SK-N-SH (cell line): ENCODE measurements around the gene NUDT1. TPM values are rescaled to one million over a fixed set of nuclear protein-coding genes. Genes with fewer than 3 reads are reported as not detected.
A peak's percentile ranks its signal among the peaks of the same experiment; 100 is the strongest.

Experiments
- CTCF ChIA-PET: fragments of 300-600, 350-600 bp; formaldehyde crosslinking; extraction: SDS; loops from one replicate; lab custom pipeline; 2021; lab: Yijun Ruan, JAX
- POLR2A ChIA-PET: fragments of 350-600 bp; sonication (Branson Sonifier 250); formaldehyde crosslinking; extraction: SDS; loops from one replicate; lab custom pipeline; 2020; ENCODE audit warnings: antibody characterized with exemption, inconsistent platforms; lab: Yijun Ruan, JAX
- DNase-seq: peaks from one replicate; pipeline ENCODE4 v3.0.0; 2012
- H2AFZ ChIP-seq: fragments of 200-600 bp; sonication (generic); 2 replicates; pipeline ENCODE4 v1.8.1; 2016; ENCODE audit warnings: antibody characterized with exemption, mild to moderate bottlenecking, low read depth
- H3F3A ChIP-seq: fragments of 200-600 bp; sonication (generic); replicated peaks from 2 replicates; pipeline ENCODE3; 2016; ENCODE audit warnings: antibody characterized with exemption, mild to moderate bottlenecking; ENCODE audit not compliant: insufficient read depth
- H3K27ac ChIP-seq, 2 experiments: fragments of 200-500 bp in 1 of 2; fragments of 200-600 bp in 1 of 2; sonication (Bioruptor generic) in 1 of 2; sonication (generic), shearing (Covaris generic) in 1 of 2; 2 replicates each; pipeline versions ENCODE4 v1.5.1 to v1.6.1; 2014 to 2016; ENCODE audit warnings: low read depth in 2 of 2, inconsistent platforms in 1 of 2, low read length in 1 of 2, mild to moderate bottlenecking in 1 of 2, mixed read lengths in 1 of 2
- H3K27me3 ChIP-seq: fragments of 200-600 bp; sonication (generic), shearing (Covaris generic); 2 replicates; pipeline ENCODE4 v1.6.1; 2016; ENCODE audit warnings: mixed run types; ENCODE audit not compliant: insufficient read depth
- H3K36me3 ChIP-seq, 2 experiments: fragments of 200-500 bp in 1 of 2; fragments of 200-600 bp in 1 of 2; sonication (Bioruptor generic) in 1 of 2; sonication (generic) in 1 of 2; replicated peaks in 1 of 2; 2 replicates each; pipeline versions ENCODE3 to v1.5.1; 2014 to 2016; ENCODE audit warnings: low read length in 1 of 2, mild to moderate bottlenecking in 1 of 2; ENCODE audit not compliant: insufficient read depth in 2 of 2, control insufficient read depth in 1 of 2
- H3K4me1 ChIP-seq, 2 experiments: fragments of 200-500 bp in 1 of 2; fragments of 200-600 bp in 1 of 2; sonication (Bioruptor generic) in 1 of 2; sonication (generic), shearing (Covaris generic) in 1 of 2; 2 replicates each; pipeline versions ENCODE4 v1.5.1 to v1.6.1; 2014 to 2016; ENCODE audit warnings: low read depth in 1 of 2, low read length in 1 of 2, mixed run types in 1 of 2; ENCODE audit not compliant: insufficient read depth in 2 of 2, control insufficient read depth in 1 of 2
- H3K4me2 ChIP-seq: fragments of 200-600 bp; sonication (generic), shearing (Covaris generic); 2 replicates; pipeline ENCODE4 v1.6.1; 2017; ENCODE audit warnings: mixed run types
- H3K4me3 ChIP-seq, 2 experiments: fragments of 200-500 bp in 1 of 2; fragments of 200-600 bp in 1 of 2; sonication (Bioruptor generic) in 1 of 2; sonication (generic), shearing (Covaris generic) in 1 of 2; 2 replicates each; pipeline versions ENCODE4 v1.5.1 to v1.8.1; 2014 to 2016; ENCODE audit warnings: low read depth in 2 of 2, inconsistent platforms in 1 of 2, low read length in 1 of 2, mild to moderate bottlenecking in 1 of 2, mixed read lengths in 1 of 2, moderate library complexity in 1 of 2
- H3K79me2 ChIP-seq: fragments of 200-600 bp; sonication (generic); 2 replicates; pipeline ENCODE4 v1.8.1; 2017; ENCODE audit warnings: mild to moderate bottlenecking; ENCODE audit not compliant: insufficient read depth
- H3K9ac ChIP-seq: fragments of 200-600 bp; sonication (generic); 2 replicates; pipeline ENCODE4 v1.6.1; 2017; ENCODE audit warnings: mixed run types
- H3K9me2 ChIP-seq: fragments of 200-600 bp; sonication (generic); 2 replicates; pipeline ENCODE4 v1.6.1; 2017; ENCODE audit warnings: mixed run types
- H3K9me3 ChIP-seq: fragments of 200-600 bp; sonication (generic); 2 replicates; pipeline ENCODE4 v1.6.1; 2017; ENCODE audit warnings: mixed run types, mild to moderate bottlenecking, moderate library complexity
- H4K20me1 ChIP-seq: fragments of 200-600 bp; sonication (generic); 2 replicates; pipeline ENCODE4 v1.6.1; 2017; ENCODE audit warnings: mild to moderate bottlenecking, mixed run types; ENCODE audit not compliant: insufficient read depth
- CHD2 ChIP-seq: fragments of 150-350 bp; IDR thresholded peaks from 2 replicates; pipeline ENCODE4 v1.6.1; 2018; ENCODE audit warnings: low read length; ENCODE audit not compliant: partially characterized antibody
- CTCF ChIP-seq: fragments of 200-600 bp; sonication (generic); IDR thresholded peaks from 2 replicates; pipeline ENCODE4 v1.6.1; 2017; ENCODE audit warnings: antibody characterized with exemption, mild to moderate bottlenecking, moderate library complexity
- ELF1 ChIP-seq: IDR thresholded peaks from 2 replicates; pipeline ENCODE4 v1.4.0; 2012
- EP300 ChIP-seq, 2 experiments: IDR thresholded peaks; 2 replicates each; pipeline versions ENCODE4 v1.4.0 to v1.6.1; 2012; ENCODE audit warnings: borderline replicate concordance in 1 of 2, low read depth in 1 of 2, low read length in 1 of 2
- FOSL2 ChIP-seq: IDR thresholded peaks from 2 replicates; pipeline ENCODE4 v1.4.0; 2012; ENCODE audit warnings: low read depth, mild to moderate bottlenecking, moderate library complexity, borderline replicate concordance
- GABPA ChIP-seq: IDR thresholded peaks from 2 replicates; pipeline ENCODE4 v1.4.0; 2012; ENCODE audit warnings: low read depth, mild to moderate bottlenecking
- JUND ChIP-seq: IDR thresholded peaks from 2 replicates; pipeline ENCODE4 v1.4.0; 2012
- MXI1 ChIP-seq: IDR thresholded peaks from 2 replicates; pipeline ENCODE4 v1.6.1; 2012; ENCODE audit warnings: mild to moderate bottlenecking, low read depth, low read length, improper control_type of control experiment
- POLR2AphosphoS5 ChIP-seq: IDR thresholded peaks from 2 replicates; pipeline ENCODE4 v1.6.1; 2012; ENCODE audit warnings: low read depth, low read length
- RAD21 ChIP-seq: IDR thresholded peaks from 2 replicates; pipeline ENCODE4 v1.6.1; 2012; ENCODE audit warnings: mild to moderate bottlenecking, low read length
- REST ChIP-seq: IDR thresholded peaks from 2 replicates; pipeline ENCODE4 v1.6.1; 2012; ENCODE audit warnings: mild to moderate bottlenecking, low read depth, low read length, moderate library complexity
- SIN3A ChIP-seq: IDR thresholded peaks from 2 replicates; pipeline ENCODE4 v1.6.1; 2012; ENCODE audit warnings: low read depth, mild to moderate bottlenecking, low read length, moderate library complexity, borderline replicate concordance
- SMC3 ChIP-seq: IDR thresholded peaks from 2 replicates; pipeline ENCODE4 v1.6.1; 2012; ENCODE audit warnings: low read depth, low read length, improper control_type of control experiment
- TAF1 ChIP-seq: IDR thresholded peaks from 2 replicates; pipeline ENCODE4 v1.6.1; 2012; ENCODE audit warnings: low read depth, mild to moderate bottlenecking, low read length, moderate library complexity, borderline replicate concordance
- TEAD4 ChIP-seq: IDR thresholded peaks from 2 replicates; pipeline ENCODE4 v1.4.0; 2012; ENCODE audit warnings: mild to moderate bottlenecking, borderline replicate concordance; ENCODE audit not compliant: insufficient read depth
- USF2 ChIP-seq: fragments of 150-350 bp; IDR thresholded peaks from 2 replicates; pipeline ENCODE4 v1.6.1; 2017; ENCODE audit warnings: antibody characterized with exemption, low read length, low read depth, borderline replicate concordance
- YY1 ChIP-seq: IDR thresholded peaks from 2 replicates; pipeline ENCODE4 v1.4.0; 2012; ENCODE audit warnings: low read depth, mild to moderate bottlenecking
- WGBS: methylation state at CpG from one replicate; pipeline ENCODE4 v1.1.6; 2017; ENCODE audit warnings: low lambda C conversion rate; 5-methylcytosine and 5-hydroxymethylcytosine counted together
- polyA plus RNA-seq, 3 experiments: library from polyadenylated mRNA; depleted of rRNA; stranded (reverse); fragments of >200 nt; gene quantifications; 2 replicates each; pipeline ENCODE4 v1.2.3, GENCODE V29; 2012
- TF ChIP-seq, protein P1 (sequence below): IDR thresholded peaks from 2 replicates; pipeline ENCODE4; 2012
- TF ChIP-seq, protein P2 (sequence below): IDR thresholded peaks from 2 replicates; pipeline ENCODE4 v1.4.0; 2012; ENCODE audit warnings: low read depth

NUDT1 gene
- 79.5 and 98.1 TPM in 2 replicates for polyA plus RNA-seq (2012; rRNA removed)
- 69.1 and 83.0 TPM in 2 replicates for polyA plus RNA-seq (2012; cell fraction: cytosol; rRNA removed)
- 53.9 and 64.3 TPM in 2 replicates for polyA plus RNA-seq (2012; cell fraction: nucleus; rRNA removed)

GRCh38 chr7:2241580-2242540, at the start of gene NUDT1, which contains the start of gene MRM2:
NUDT1 (plus strand) TSS chr7:2242226; CDS start chr7:2244575, 2,349 bp downstream.
MRM2 (minus strand) TSS chr7:2242205; CDS start chr7:2242169, 36 bp downstream.
- Histone ChIP-seq H3K9me3 (no peaks in the 10 kb centered on the region), H3F3A (no peaks in the 10 kb centered on the region), H3K36me3 (peaks cover 23% of the 10 kb centered on the region in 2 experiments), H2AFZ (peak within 1 kb of the TSS; percentile 83), H3K9ac (peak within 1 kb of the TSS; percentile 95), H3K9me2 (no peaks in the 10 kb centered on the region), H3K4me3 (peak within 1 kb of the TSS; percentile 67 to 99), H3K27ac (peak within 1 kb of the TSS; percentile 46 to 68), H3K4me2 (peak within 1 kb of the TSS; percentile 100), H3K27me3 (no peaks in the 10 kb centered on the region), H3K4me1 (peaks cover 0 to 16% of the 10 kb centered on the region in 2 experiments; a peak in 1 of 4 replicates), H3K79me2 (peaks cover 61% of the 10 kb centered on the region), H4K20me1 (0 out of 2 replicates have a peak, but pooled peaks cover 6% of the 10 kb centered on the region)
- peak; percentile 98 for DNase-seq
- TF ChIP-seq REST (peak; percentile 50; the same call in 1 of the 2 replicates), ELF1 (peak; percentile 86), CHD2 (peak; percentile 89), TEAD4 (0 out of 2 replicates have a peak, but pooled peaks have one; percentile 23), TAF1 (peak; percentile 99), CTCF (no peak), MXI1 (peak; percentile 99), YY1 (peak; percentile 92), FOSL2 (no peak), USF2 (no peak), GABPA (peak; percentile 99), EP300 (IDR thresholded peaks at IDR 0.05; ENCODE audit: borderline replicate concordance in 1 of 2, low read depth in 1 of 2, low read length in 1 of 2) (no peak), POLR2AphosphoS5 (peak; percentile 97), SIN3A (peak; percentile 99), SMC3 (0 out of 2 replicates have a peak, but pooled peaks have one; percentile 14), RAD21 (no peak), JUND (no peak)
- TF ChIP-seq, protein P1, sequence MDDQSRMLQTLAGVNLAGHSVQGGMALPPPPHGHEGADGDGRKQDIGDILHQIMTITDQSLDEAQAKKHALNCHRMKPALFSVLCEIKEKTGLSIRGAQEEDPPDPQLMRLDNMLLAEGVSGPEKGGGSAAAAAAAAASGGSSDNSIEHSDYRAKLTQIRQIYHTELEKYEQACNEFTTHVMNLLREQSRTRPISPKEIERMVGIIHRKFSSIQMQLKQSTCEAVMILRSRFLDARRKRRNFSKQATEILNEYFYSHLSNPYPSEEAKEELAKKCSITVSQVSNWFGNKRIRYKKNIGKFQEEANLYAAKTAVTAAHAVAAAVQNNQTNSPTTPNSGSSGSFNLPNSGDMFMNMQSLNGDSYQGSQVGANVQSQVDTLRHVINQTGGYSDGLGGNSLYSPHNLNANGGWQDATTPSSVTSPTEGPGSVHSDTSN = no peak; the same call in 1 of the 2 replicates
- TF ChIP-seq, protein P2, sequence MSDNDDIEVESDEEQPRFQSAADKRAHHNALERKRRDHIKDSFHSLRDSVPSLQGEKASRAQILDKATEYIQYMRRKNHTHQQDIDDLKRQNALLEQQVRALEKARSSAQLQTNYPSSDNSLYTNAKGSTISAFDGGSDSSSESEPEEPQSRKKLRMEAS = peak; percentile 94
- 2% methylated on average over 55 of the region's 81 CpGs for WGBS
- ChIA-PET POLR2A (interaction anchor here (0.9 to 2.1 kb wide), 7 partner anchors 9 to 112 kb away, joined by 3 to 12 read pairs (median 3); partner anchors contain the start of genes EIF3B and MAD1L1), CTCF (interaction anchor here (0.7 to 2.1 kb wide), 9 partner anchors 8 to 574 kb away, joined by 3 to 9 read pairs (median 5); partner anchors contain the start of gene MAD1L1)
